Suppressor macrophage treated with lipopolysaccharide for 1 hour (primary cell): ENCODE measurements around the gene NUTM2B.
"Not testable (repeated sequence)": the region's sequence is repeated elsewhere in the genome, so short reads cannot be mapped to it uniquely, and the experiment has no call there.

ENCODE experiments used
- DNase-seq, 3 donors: peaks; one replicate each; pipeline ENCODE4 v3.0.0-alpha.2; 2020 to 2022

Gene NUTM2B

GRCh38 chr10:79744844-79745243 is 41.8 kb downstream of the NUTM2B start:
- peak in 2 of 3 donors; percentile 5 to 8 for DNase-seq

DNA sequence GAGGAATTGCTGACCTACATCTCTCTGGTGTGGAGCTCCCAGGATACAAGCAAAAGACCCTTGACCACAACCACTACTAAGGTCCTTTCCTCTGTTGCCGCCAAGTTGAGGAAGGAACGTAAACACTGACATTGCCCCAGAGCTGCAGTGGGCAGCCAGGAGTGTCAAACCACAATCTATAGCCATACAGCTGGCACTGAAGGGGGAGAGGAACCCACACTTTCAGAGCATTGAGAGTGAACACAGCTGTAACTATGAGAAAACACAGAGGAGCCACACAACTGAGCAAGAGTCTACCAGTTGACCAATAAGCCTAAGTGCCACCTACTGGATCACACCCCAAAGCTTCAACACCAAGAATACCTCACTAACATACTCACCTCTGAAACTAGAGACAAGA is 45.5 kb downstream of the NUTM2B start:
- DNase-seq = not testable (repeated sequence)

DNA sequence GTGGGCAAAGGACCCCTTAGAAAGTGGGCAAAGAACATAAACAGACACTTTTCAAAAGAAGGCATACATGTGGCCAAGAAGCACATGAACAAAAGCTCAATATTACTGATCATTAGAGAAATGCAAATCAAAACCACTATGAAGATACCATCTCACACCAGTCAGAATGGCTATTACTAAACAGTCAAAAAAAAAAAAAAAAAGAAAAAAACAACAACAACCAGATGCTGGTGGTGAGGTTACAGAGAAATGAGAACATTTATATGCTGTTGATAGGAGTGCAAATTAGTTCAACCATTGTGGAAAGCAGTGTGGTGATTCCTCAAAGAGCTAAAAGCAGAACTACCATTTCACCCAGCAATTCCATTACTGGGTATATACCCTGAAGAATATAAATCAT is 50.6 kb downstream of the NUTM2B start:
- DNase-seq = not testable (repeated sequence)

DNA sequence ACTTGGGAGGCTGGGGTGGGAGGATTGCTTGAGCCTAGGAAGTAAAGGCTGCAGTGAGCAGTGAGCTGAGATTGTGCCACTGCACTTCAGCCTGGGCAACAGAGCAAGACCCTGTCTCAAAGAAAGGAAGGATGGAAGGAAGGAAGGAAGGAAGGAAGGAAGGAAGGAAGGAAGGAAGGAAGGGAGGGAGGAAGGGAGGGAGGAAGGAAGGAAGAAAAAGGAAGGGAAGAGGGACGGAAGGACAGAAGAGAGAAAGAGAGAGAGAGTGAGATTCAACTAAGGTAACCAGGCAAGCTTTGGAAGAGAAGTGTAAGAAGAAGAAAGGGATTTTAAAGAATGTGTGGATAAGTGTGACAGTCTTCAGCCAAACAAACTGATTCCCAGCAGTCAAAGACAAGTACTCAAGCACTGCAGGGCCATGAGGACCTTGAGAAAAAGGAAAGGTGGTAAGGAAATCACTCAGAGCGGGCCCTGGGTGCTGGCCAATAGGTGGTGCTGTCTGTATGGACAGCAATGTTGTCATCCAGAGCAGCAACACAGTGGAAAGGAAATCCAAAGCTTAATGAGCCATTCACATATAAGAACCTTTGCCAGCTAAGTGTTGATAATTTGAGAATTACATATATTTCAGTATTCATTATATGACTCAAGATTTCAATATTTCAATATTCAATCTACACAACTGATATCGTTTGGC is 55.4 kb downstream of the NUTM2B start:
- not testable (repeated sequence) for DNase-seq
